LoVo (cell line): ENCODE measurements around the gene TRPM1.

Source experiments
- DNase-seq: peaks from one replicate; pipeline ENCODE4 v3.0.0-alpha.2; 2016; ENCODE audit warnings: low spot score

The TRPM1 gene

DNA sequence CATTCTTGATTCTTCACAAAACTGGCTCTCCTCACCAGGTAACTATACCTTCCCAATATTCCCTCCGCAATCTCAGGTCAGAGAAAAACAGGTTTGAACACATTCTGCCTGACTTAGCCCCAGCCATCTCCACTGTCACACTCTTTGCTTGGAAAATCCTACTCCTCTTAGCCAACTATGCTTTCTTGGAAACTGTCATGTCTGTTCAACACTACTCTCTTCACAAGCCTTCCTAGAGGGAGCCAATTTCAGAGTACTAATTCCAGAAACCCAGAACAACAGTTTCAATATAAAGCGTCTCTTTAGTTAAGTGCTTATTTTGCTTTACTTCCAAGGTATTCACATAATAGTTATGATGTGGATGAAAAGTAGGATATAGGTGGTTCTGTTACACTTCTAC, 131.8 kb downstream of the TRPM1 start:
- no peak for DNase-seq

DNA sequence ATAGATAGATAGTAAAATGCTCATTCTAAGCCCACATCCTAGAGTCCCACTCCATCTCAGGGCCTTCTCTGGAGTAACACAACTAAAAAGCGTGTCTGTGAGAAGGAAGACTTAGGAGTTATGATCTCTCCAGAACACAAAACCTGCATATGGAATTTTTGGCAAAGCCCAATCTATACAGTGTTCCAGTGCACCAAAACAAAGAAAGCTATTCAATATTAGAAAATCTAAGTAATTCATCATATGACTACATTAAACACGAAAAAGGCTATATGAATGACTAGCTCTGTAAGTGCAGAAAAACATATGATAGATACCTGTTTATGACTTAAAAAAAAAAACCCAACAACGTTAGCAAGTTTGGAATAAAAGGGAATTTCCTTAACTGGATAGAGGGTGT, 137.8 kb downstream of the TRPM1 start:
- DNase-seq: no peak

- no peak for DNase-seq
Observed at GRCh38 chr15:30962659-30963058, 138.9 kb downstream of the TRPM1 start.

DNA sequence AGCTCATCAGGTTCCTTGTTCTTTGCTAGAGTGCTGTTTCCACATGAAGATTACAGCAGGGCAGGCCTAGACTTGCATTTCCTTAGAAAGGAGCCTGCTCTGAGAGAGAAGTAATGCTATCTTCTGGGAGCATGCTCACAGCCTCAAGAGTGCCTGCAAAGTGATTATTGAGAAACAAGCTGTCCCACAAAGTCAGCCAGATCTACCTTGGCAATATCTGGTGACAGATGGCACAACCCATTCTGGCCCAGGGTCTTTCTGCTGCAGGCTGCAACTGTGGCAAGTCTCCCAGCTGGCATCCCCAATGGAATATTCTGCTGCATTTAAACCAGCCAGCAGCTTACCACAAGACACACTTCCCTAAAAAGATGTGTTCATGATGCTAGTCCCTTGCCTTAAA, 139.4 kb downstream of the TRPM1 start:
- DNase-seq: no peak

DNA sequence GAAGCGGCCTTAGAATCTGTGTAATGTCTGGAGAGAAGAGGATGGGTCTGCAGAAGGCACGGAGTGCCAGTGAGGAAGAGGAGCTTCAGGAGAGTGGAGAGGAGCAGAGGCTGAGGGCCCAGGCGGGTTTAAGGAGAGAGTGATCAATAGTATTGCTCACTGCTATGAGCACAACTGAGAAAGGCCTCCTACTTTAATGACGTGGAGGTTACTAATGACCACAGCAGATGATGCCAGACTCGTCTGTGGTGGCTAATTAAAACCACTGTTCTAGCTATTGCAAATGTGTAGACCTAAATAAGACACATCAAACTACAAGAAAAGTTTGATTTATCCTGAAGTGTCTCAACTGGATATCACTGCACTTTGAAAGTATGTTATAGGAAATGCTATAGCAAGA, 143.3 kb downstream of the TRPM1 start:
- DNase-seq: no peak

- DNase-seq: no peak
Observed at GRCh38 chr15:30956216-30957124, 145.1 kb downstream of the TRPM1 start.

- no peak for DNase-seq
Observed at GRCh38 chr15:30954674-30955073, 146.9 kb downstream of the TRPM1 start.

DNA sequence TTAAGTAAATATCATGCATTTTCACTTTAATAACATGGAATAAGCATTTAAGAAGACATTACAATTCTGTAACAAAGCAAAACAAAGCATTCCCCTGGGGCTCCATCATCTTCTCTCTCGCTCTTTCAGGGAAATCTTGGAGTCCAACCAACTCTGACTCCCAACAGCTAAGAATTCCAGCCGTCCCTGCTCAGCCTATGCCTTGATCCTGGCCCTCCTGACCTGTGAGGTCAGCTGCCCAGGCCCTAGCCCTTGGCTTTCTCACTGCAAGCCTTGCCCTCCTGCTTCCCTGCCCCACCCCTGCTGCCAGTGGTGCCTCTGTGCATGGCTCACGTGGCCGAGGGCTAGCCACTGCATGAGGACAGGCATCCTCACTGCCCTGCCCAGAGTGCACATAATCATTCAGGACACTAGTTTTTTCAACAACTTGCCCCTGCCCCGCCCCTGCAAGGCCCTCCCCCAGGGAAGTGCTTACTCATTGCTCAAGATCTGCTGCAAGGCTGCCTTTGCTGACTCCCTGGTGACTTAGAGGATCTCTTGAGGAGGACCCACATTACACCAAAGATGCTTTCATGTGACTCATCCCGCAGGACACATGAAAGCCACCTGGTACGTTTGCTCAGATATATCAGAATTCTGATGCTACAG, 147.7 kb downstream of the TRPM1 start:
- no peak for DNase-seq

GRCh38 chr15:30953183-30953582, 148.3 kb downstream of the TRPM1 start:
- DNase-seq: no peak
